GM18499 (cell line): ENCODE data around the gene TMEM255A.

ENCODE experiments used
- ATAC-seq: cut with Tn5 transposase; IDR thresholded peaks from one replicate; pipeline ENCODE4 v1.9.1; 2021; ENCODE audit warnings: moderate number of reproducible peaks; ENCODE audit not compliant: insufficient read depth, unreplicated experiment

The TMEM255A gene

DNA sequence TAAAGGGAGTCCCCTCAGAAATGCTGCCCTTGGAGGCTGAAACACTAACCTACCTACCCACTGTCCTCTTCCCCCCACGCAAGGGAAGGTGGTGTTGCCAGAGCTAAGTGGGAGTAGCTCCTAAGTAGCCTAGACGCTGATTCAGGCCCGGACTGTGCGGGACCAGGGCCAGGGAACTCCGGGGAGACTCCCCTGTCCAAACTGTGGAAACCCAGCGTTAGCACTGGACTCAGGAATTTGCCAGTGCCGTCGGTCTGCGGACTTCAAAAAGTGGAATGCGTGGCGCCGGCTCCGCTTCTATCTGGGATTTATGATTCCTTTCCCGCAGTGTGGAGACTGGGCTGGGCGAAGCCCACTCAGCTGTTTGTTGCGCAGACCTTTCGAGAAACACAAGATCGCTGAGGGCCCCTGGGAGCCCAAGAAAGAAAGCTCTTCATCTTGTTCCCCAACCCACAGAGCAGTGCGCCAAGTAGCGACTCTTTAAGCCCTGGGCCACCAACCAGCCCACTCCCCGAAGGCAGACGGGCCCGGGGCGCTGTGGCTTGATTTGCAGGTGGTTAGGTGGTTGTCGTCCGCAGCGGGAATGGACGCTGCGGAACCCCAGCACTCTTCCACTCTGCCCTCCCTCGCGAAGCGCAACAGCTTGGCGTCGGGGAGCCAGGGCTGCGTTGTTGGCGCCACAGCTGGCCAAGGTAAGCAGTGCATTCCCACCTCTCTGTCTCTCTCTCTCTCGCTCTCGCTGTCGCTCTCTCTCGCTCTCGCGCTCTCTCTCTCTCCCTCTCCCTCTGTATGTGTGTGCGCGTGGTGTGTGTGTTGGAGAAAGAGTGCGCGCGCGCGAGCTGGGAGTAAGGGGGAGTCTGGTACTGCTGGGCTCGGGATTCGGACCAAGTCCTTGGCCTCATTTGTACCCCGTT is 2.0 kb downstream of the TMEM255A start:
- ATAC-seq = peak; percentile 88

DNA sequence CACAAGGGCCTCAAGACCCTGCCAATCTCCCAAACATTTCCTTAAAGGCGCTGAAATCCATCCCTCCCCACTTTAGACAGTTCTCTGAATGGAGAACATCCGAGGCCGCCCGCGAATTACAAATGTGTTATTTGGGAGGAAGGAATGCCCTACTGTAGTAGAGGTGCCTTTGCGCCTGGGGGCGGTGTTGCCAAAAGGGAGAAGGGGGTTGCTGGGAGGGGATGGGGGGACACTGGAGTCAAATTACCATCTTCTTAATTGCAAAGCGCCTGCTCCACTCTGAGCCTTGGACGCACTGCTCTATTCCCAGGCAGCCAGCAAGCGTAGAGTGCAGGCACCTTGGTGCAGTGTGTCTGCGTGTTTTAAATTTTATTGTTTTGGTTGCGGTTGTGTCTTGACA is 2.7 kb downstream of the TMEM255A start:
- no peak for ATAC-seq

DNA sequence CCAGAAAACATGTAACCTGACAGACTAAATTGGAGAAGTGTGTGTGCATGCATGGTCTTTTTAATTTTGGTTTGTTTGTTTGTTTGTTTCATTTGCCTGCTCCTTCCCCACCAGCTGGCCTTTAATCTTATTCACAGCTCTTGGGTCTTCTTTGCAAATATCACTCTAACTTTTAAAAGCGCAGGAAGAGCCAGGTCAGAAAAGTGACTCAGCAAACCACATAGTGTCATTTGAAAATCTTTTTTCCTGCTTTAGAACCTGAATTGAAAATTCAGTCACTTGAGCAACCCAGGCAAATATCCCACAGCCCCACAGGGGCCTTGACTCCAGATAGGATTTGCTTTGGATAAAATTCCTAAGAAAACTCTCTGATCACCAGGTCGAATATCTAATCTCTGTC is 4.6 kb downstream of the TMEM255A start:
- no peak for ATAC-seq

DNA sequence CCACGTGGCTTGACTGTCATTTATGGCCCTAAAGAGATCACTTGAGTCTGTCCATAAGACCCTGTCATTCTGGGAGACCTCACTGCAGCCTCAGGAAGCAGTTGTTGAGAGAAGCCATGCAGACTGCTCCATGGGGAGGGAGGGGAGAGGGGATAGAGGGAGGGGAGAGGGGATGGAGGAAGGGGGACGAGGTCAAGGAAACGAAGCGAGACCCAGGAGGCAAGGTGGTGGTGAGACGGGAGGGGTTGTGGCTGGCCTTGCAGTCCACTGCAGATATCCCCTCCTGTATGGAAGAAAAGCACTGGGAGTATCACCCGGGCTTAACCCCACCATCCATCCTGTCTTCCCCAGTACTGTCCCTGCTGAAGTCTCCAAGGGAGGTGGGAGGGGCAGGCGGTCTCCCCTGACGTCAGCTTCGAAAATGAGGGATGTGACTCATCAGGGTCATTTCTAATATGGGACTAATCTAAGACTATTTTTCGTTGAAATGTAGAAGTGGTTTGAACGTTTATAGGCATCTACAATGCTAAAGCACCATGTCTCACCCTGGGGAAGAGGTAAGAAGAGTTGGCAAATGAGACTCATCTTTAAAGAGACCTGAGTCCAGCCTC is 5.6 kb downstream of the TMEM255A start:
- ATAC-seq = no peak

DNA sequence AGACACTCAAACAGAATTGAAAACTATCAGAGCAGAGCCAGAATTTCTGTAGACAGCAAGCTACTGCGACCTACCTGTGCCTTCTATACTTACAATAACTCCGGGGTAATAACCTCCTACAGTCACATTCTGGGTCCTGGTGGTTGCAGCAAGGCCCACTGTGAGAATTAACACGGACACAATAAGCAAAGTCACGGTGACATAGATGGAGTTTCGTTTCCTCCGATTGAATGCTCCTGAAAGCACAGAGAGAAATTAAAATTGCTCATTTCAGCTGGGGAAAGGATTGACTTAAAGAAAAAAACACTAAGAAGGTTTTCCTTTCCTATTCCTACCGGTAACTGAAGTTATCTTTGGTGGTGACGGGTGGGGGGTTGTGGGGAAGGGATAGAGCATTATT is 7.0 kb downstream of the TMEM255A start:
- ATAC-seq = peak; percentile 32

DNA sequence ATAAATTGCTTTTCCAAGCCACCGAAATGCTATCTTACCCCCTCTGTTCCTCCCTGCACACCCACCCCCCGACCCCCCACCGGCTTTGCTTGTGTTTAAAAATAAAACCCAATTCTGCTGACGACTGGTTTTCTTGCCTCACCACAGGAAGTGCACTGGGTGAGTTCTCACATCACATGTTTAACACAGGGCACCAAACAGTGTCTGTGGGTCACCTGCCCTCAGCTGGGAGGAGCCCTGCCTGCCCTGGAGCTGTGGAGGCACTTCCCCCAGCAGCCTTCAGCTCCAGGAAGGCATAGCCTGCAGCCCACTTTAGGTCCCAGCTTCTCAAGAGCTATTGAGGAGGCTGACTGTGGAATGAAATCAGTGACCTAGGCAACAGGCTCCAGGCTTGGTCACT is 8.8 kb downstream of the TMEM255A start:
- peak; percentile 59 for ATAC-seq

DNA sequence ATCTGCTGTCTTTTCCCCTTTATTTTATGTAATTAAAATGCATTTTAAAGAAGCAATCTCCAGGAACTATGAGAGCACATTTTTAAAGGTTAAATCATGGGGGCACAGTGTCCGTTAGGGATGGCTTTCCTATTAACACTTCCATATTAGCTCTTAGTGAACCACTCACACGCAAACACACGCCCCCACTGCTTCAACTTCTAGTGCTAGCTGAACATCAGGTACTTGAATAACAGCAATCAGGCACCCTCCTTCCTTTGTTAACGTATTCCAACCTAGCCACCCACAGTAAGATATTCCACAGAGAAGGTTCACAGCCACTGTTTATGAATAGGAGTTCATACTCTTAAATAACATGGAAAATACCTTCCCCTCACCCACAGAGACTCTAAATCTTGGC is 9.3 kb downstream of the TMEM255A start:
- ATAC-seq = no peak

DNA sequence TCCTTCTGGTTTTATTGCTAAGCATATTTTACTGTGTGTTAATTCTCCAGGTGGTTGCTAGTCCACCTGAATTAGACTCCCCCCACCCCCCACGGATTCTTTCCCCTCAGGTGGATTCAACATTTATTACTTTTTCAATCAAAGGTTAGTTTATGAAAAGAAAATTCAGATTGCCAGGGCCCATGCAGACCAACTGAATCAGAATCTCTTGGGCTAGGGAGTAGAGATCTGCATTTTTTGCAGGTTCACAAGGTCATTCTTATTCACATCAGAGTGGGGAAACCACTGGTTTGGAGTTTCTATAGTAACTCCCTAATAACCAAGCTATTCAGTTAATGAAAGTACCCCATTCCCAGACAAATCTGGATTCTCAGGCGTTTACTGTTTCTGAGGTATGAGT is 9.8 kb downstream of the TMEM255A start:
- no peak for ATAC-seq

DNA sequence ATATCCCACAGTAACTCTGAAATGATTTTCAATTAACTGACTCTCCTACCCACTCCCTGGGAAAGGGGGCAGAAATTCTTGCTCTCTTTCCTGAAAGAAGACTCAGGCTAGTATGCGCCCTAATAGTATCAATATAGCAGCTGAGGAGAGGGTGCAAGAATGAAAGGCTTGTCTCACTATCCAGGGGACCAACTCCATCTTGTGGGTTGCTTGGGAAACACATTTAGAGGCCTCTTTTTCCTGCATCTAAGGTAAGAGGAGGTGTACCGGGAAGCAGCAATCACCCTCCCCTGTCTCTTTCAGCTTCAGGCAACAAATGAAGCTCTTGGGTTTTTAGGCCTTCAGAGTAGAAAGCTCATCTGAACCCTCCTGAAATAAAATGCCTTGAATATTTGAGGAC is 11.3 kb downstream of the TMEM255A start:
- ATAC-seq = no peak

DNA sequence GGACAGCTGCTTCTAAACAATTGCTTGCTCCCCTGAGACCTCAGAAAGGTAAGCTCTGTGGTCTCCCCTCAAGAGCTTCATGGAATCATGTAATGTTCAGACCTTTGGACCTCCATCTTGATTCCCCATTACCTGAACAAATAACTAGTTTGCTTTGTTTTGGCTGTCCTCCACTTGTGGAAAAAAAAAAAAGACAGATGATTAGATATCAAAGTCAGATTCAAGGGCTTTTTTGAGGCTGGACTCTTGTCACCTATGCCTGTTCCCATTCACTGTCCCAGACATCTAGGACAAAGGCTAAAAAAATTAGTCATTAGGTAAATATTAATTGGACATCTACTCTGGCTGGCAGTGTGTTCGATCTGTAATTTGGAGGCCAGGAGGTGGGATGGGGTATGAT is 13.3 kb downstream of the TMEM255A start:
- ATAC-seq = no peak

DNA sequence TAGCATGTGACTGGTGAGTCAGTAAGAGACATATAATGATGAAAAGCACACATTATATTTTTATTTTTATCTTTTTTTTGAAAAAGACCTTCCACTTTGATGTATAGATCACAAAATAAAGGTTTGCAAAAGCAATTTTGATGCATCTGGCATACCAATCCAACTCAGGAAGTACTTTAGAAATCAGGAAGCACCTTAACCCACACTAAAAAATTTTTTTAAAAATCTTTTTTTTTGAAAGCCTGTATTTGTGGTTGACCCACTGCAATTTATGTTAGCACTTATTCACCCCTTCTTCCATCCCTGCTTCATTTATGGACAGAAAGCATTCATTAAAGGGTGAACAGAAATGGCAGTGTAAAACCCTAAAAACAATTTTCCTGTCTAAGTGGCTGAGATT is 16.6 kb downstream of the TMEM255A start:
- no peak for ATAC-seq

DNA sequence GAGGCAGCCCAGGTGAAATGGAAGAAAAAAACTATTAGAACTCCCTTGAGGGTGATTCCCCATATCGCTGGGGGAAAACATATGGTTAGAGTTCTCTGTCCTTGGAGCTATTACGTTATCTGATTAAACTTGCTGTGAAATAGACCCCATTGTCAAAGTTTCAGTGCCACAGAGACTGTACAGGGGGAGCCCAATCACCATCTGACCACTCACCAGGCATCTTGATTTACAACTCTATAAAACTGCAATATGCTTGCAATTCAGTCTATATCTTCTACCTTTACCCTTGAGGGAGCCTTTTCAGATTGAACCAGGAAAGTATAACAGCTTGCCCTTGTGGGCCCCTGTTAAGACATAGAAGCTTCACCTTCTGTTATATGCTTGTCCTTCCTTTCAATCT is 18.2 kb downstream of the TMEM255A start:
- no peak for ATAC-seq

DNA sequence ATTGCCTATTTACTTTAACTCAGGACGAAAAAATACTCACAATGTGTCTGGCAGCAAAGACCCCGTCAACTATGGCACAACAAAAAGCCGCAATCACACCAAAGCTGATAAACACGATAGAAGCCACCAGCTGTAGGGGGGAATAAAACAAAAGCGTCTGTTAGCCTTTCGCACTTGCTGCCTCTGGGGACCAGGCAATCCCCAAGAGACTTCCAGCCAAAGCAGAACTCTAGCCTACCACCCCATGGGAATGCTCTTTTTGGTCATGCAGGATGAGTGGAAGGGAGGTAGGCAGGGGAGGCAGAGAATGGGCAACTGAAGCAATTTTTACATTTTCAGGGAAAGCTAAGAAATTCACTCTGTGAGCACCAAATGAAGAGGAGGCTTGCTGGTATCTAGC is 20.1 kb downstream of the TMEM255A start:
- no peak for ATAC-seq

DNA sequence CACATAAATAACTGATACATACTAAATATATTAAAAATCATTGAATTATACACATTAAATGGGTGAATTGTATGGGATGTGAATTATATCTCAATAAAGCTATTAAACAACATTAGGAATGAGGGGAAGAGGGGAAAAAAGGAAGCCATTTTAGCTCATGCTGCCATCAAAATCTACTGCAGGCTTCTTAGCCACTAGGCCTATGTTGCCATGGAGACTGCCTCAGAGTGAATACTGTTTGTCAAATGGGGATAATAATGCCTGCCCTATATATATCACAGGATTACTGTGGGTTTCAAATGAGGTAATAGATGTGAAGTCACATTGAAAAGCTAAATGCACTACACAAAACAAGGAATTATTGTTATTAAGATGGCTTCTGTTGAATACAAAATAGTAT is 21.2 kb downstream of the TMEM255A start:
- no peak for ATAC-seq

DNA sequence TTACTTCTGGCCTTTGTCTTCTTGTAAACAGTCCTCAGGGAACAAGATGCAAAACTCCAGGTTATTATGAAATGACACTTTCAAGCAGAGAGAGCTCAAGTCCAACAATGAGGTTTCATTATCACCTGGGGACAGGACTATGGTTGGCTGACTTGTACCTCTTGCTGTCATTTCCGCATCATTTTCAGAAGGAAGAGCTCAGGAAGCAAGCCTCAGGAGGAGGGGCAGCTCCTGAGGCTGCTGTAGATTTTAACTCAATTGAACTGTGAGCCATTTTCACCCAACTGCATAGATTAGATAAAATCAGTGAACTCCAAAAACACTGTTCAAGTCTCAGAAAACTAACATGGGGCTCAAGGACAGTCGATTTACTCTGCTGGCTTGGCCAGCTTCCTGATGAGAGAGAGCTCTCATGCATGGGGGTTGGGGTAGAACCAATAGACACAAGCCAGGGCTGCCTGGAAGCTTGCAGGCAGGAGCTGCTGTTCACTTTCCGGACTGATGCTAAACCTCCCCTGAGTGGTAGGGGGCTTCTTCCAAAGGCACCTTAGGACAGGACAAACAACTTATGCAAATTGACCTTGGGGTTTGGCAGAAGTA is 23.6 kb downstream of the TMEM255A start:
- peak; percentile 41 for ATAC-seq

DNA sequence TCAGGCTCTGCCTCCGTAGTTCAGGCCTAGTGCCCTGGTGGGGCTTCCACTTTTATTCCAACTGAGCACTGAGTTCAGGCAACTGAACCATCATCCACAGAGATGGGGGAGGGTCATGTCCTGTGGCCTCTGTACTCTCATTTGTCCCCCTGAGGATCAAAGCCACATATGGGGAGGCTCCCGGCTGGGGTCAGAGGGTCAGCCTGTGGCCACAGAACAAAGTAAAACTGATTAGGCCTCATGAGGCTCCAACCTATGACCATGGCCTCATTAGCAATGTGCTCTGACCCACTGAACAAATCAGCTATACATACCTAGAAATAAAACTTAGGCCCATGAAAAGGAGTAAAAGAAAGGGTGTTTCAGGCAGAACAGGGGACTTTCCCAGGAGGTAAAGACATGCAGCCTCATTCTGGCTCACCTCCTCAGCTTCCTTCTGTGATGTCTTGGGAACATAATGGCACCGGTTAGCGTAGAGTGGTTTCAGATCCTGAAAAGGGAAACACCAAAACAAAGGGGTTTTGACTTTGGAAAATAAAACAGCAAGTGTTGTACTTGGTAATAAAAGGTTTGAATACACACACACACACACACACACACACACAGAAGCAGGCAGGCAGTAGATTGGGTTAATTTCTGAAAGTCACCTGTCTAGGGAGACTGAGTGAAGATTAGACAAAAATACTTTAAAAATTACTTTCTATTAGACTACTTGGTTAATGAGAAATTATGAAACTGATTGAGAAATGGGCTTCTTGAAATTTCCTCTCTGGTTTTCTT is 24.3 kb downstream of the TMEM255A start:
- ATAC-seq = no peak

DNA sequence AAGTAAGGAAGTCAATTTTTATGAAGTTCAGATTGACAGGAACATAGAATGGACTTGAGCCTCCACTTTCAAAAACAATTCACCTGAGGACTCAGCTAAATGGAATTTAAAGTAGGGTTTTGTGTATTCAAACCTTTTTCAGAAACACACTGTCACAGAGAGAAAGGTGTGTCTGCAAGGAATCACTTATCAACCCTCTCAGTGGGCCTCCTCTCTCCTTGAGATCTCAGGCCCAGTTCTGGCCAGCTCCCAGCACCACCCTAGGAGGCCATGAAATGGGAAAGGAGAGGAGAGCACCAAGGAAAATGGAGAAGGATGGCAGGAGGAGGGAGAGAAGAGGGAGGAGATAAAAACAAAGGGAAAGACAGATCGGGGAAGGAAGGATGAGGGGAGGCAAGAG is 28.6 kb downstream of the TMEM255A start:
- ATAC-seq = no peak

DNA sequence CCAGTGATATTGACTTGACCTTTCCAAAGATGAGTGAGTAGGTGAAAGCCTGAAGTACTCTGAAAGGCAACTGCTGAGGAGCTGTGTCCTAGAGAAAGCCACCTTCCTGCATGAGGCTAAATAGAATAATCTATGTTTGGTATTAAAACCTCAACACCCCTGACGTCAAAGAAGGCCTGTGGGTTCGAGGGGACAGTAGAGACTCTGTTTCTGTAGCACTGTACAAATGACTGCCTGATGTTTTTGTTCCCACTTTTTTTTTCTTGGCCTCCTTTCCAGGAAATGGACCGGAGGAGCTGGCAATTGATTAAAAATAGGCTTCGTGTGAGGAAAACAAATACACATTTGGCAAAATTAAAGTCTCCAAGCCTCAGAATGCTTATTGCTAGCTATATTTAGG is 29.5 kb downstream of the TMEM255A start:
- ATAC-seq = no peak

DNA sequence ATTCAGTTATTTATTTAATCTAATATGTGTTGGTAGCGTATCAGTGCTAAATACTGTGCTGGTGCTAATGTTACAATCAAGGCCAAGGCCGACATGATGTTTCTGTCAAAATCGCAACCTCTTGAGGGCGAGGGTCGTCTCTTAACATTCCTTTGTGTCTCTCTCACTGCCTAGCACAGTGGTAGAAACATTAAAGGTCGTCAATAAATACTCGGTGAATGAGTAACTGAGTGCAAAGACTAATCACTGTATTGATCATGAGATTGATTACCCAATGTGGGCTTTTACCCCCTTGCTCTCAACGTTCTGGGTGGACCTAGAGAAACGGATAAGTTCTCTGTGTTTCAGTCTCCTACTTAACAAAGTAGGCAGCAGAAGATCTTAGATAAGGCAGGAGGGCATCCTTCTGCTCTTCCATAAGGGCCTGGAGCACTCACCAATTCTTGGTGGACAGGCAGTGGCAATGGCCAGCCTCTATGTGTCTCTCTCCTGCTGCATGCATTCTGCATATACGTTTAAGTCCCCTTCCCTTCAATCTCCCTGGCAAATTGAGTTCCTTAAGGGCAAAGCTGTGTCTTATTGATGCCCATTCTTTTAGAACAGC is 30.1 kb downstream of the TMEM255A start:
- no peak for ATAC-seq

DNA sequence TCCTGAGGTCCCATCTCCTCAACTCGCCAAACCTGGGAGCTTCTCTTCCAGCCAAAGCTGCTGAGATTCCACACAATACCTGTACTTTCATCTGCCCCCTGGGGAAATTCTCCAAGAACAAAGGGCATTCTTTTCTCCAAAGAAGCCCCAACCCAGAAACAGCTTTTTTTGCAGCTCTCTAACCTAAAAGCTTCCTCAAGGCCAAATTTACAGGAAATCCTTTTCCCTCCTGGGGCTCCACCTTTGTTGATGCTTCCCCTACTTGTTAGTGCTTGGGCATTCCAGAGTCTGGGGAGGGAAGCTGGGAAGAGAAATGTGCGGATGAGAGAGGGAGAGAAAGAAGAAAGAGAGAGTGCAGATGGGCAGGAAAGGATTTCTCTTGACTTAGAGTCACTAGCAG is 36.3 kb downstream of the TMEM255A start:
- ATAC-seq = no peak
